Activated T-helper 1 cell treated with Interleukin-2 at 50 U/mL for 16 hours (primary cell): Measurements from ENCODE around the gene ANKRD60.

Source experiments
- DNase-seq: peaks from one replicate; pipeline ENCODE4 v3.0.0-alpha.2; 2020; ENCODE audit warnings: low read depth

ANKRD60 gene

GRCh38 chr20:58228484-58229197, at the start of gene ANKRD60:
Gene ANKRD60 (minus strand): TSS chr20:58228653. CDS start chr20:58228653, 0 bp downstream.
- peak; percentile 6 for DNase-seq

- DNase-seq = no peak
Measured at GRCh38 chr20:58277578-58278472, 49.4 kb upstream of the ANKRD60 start.

- no peak for DNase-seq
Measured at GRCh38 chr20:58277107-58277506, 48.7 kb upstream of the ANKRD60 start.

- DNase-seq = no peak
Measured at GRCh38 chr20:58274384-58274783, 45.9 kb upstream of the ANKRD60 start.

- DNase-seq = no peak
Measured at GRCh38 chr20:58271606-58272351, 43.3 kb upstream of the ANKRD60 start.

- no peak for DNase-seq
Measured at GRCh38 chr20:58268936-58269619, 40.6 kb upstream of the ANKRD60 start.

- no peak for DNase-seq
Measured at GRCh38 chr20:58268421-58268821, 40.0 kb upstream of the ANKRD60 start.

GRCh38 chr20:58267389-58268215, 39.1 kb upstream of the ANKRD60 start:
- DNase-seq = no peak

GRCh38 chr20:58264271-58264670, 35.8 kb upstream of the ANKRD60 start:
- no peak for DNase-seq

GRCh38 chr20:58261660-58262059, 33.2 kb upstream of the ANKRD60 start:
- DNase-seq = no peak

GRCh38 chr20:58260006-58260405, 31.6 kb upstream of the ANKRD60 start:
- no peak for DNase-seq

- DNase-seq = no peak
Measured at GRCh38 chr20:58256842-58257241, 28.4 kb upstream of the ANKRD60 start.

- no peak for DNase-seq
Measured at GRCh38 chr20:58256307-58256706, 27.9 kb upstream of the ANKRD60 start.

- DNase-seq = no peak
Measured at GRCh38 chr20:58254890-58255289, 26.4 kb upstream of the ANKRD60 start.

- no peak for DNase-seq
Measured at GRCh38 chr20:58251979-58252591, 23.6 kb upstream of the ANKRD60 start.

- no peak for DNase-seq
Measured at GRCh38 chr20:58251348-58251978, 23.0 kb upstream of the ANKRD60 start.

GRCh38 chr20:58246346-58246745, 17.9 kb upstream of the ANKRD60 start:
- no peak for DNase-seq

GRCh38 chr20:58245931-58246330, 17.5 kb upstream of the ANKRD60 start:
- DNase-seq = no peak

GRCh38 chr20:58245181-58245891, 16.9 kb upstream of the ANKRD60 start:
- no peak for DNase-seq
